Ovary (tissue), 9 donors: ENCODE data around the gene LRRC32. TPM values are rescaled to one million over a fixed set of nuclear protein-coding genes. Genes with fewer than 3 reads are reported as not detected.

Experiments used
- DNase-seq, 5 donors: peaks; one replicate each; pipeline ENCODE4 v3.0.0-alpha.2; 2019 to 2020
- H3K27ac ChIP-seq, 2 donors: fragments of 200-600 bp; one replicate each; pipeline versions ENCODE4 v1.5.1 to v1.8.0; 2019 to 2022
- H3K27me3 ChIP-seq: fragments of 200-600 bp; one replicate; pipeline ENCODE4 v1.8.0; 2022
- H3K36me3 ChIP-seq: fragments of 200-600 bp; sonication (generic); one replicate; pipeline ENCODE4 v1.5.1; 2019
- H3K4me1 ChIP-seq: one replicate; pipeline ENCODE4 v1.8.1; 2013; ENCODE audit warnings: mild to moderate bottlenecking, moderate library complexity; ENCODE audit not compliant: insufficient read depth
- H3K4me3 ChIP-seq: fragments of 200-600 bp; sonication (generic); one replicate; pipeline ENCODE4 v1.5.1; 2017
- H3K9me3 ChIP-seq, 2 donors: fragments of 200-600 bp in 1 of 2; sonication (generic) in 1 of 2; one replicate each; pipeline versions ENCODE4 v1.5.1 to v1.8.1; 2013 to 2019; ENCODE audit warnings: mild to moderate bottlenecking in 1 of 2, moderate library complexity in 1 of 2
- EP300 ChIP-seq: sonication (generic); formaldehyde crosslinking; IDR thresholded peaks from one replicate; pipeline ENCODE4 v1.6.1; 2017; ENCODE audit warnings: antibody characterized with exemption
- POLR2A ChIP-seq: fragments of 450-650 bp; IDR thresholded peaks from one replicate; pipeline ENCODE4 v1.6.1; 2017; ENCODE audit warnings: antibody characterized with exemption, mild to moderate bottlenecking, moderate library complexity
- WGBS, 3 donors: extraction: QIAGEN DNeasy Blood & Tissue Kit in 1 of 3; methylation state at CpG; one replicate each; pipeline versions ENCODE4 v1.1.5 to v1.1.7; 2013 to 2017; 5-methylcytosine and 5-hydroxymethylcytosine counted together
- intact Hi-C, 4 donors: fragments of 100-400 bp; cut with DNase I; formaldehyde crosslinking; loops; one replicate each; pipeline versions ENCODE4 v1.11.0 to v1.15.1; 2022 to 2023
- polyA plus RNA-seq, 2 donors: library from polyadenylated mRNA; stranded (reverse); fragments of 200-250 nt in 1 of 2; fragments of 350-450 nt in 1 of 2; fragmentation: Illumina TruSeq in 1 of 2; extraction: RNeasy Lipid Tissue Mini Kit (QIAGEN cat#74804) in 1 of 2; gene quantifications; one replicate each; pipeline ENCODE4 v1.2.3, GENCODE V29; 2013 to 2014
- total RNA-seq, 7 donors: library from RNA; depleted of rRNA in 2 of 7; stranded (reverse); fragments of >200 nt in 2 of 7; fragmentation: NEBNext Ultra II Directional in 3 of 7; extraction: Animal tissue kit (Norgen Biotek cat#: 25700) in 3 of 7; gene quantifications; one replicate each; pipeline versions ENCODE4 v1.1.0 to v1.2.4, GENCODE V29; 2016 to 2023
- TF ChIP-seq, protein P1 (sequence below), 3 donors: fragments of 450-650 bp in 2 of 3; fragments of 200-600 bp in 1 of 3; IDR thresholded peaks; one replicate each; pipeline versions ENCODE4 v1.5.1 to v1.8.0; 2016 to 2022; ENCODE audit warnings: antibody characterized with exemption in 3 of 3, mild to moderate bottlenecking in 1 of 3
- donor health status: DM: no; HTN: no; CAD: no; lungs with moderate emphysema.
- donor health status: DM: no; HTN: no; CAD: no.
- donor health status: Bipolar disorder and iron deficiency.
- donor health status: DM: yes; HTN: yes; CAD: no.
- donor health status: DM: no; HTN: no; CAD: no.
- donor health status: DM: yes; HTN: yes; CAD: no.

LRRC32 gene
- total and polyA plus RNA-seq, 9 donors: 3.2 to 47.1 (median 29.5) TPM

GRCh38 chr11:76663486-76663810 is 7.1 kb downstream of the LRRC32 start:
- intact Hi-C loops: no loop called here
- peak in 2 of 5 donors; percentile 5 to 17 for DNase-seq
- Histone ChIP-seq H3K4me3 (no peak overlapping the region), H3K4me1 (peaks cover 5% of the 10 kb centered on the region), H3K27me3 (no peaks in the 10 kb centered on the region), H3K9me3 (no peaks in the 10 kb centered on the region), H3K36me3 (no peaks in the 10 kb centered on the region), H3K27ac (no peak overlapping the region)
- no peak for TF ChIP-seq POLR2A
- WGBS, 3 donors: 71 to 80% (median 76%) methylated on average over 2 of the region's 2 CpGs

GRCh38 chr11:76662656-76663485 is 7.7 kb downstream of the LRRC32 start:
- peak in 2 of 5 donors; percentile 13 to 24 for DNase-seq
- Histone ChIP-seq H3K4me3 (no peak overlapping the region), H3K9me3 (no peaks in the 10 kb centered on the region), H3K36me3 (no peaks in the 10 kb centered on the region), H3K27ac (no peak overlapping the region), H3K27me3 (no peaks in the 10 kb centered on the region), H3K4me1 (peaks cover 5% of the 10 kb centered on the region)
- TF ChIP-seq EP300 (no peak), POLR2A (no peak)
- TF ChIP-seq, protein P1, sequence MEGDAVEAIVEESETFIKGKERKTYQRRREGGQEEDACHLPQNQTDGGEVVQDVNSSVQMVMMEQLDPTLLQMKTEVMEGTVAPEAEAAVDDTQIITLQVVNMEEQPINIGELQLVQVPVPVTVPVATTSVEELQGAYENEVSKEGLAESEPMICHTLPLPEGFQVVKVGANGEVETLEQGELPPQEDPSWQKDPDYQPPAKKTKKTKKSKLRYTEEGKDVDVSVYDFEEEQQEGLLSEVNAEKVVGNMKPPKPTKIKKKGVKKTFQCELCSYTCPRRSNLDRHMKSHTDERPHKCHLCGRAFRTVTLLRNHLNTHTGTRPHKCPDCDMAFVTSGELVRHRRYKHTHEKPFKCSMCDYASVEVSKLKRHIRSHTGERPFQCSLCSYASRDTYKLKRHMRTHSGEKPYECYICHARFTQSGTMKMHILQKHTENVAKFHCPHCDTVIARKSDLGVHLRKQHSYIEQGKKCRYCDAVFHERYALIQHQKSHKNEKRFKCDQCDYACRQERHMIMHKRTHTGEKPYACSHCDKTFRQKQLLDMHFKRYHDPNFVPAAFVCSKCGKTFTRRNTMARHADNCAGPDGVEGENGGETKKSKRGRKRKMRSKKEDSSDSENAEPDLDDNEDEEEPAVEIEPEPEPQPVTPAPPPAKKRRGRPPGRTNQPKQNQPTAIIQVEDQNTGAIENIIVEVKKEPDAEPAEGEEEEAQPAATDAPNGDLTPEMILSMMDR (IDR thresholded peaks at IDR 0.05): no peak
- intact Hi-C loops: no loop called here
- 78 to 82% (median 81%) methylated on average over 13 of the region's 13 CpGs for WGBS, 3 donors

DNA sequence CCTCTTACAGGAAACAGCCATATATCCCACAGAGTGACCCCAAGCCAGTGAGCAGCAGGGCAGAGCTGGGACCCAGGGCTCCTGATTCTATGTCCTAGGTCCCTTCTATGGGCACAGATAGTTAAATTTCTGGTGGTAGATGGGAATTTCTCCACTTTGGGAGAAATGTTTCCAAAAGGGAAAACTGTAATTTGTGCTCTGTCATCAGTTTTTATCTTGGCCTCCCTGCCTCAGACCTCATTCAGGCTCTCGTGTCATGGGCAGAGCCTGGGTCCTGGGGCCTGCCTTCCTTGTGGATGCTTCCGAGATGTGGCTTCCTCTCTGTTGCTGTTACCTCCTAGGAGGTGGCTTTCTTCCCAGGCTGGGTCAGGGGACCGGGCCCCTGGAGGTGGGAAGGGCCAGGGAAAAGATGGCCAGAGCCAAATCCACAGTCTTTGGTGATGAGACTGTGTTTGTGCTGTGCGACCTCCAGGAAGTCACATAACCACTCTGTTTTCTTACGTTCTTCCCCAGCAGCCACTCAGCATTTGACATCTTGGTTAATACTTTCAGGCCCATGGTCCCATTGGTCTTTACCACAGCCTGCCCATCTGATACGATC is 8.6 kb downstream of the LRRC32 start:
- Histone ChIP-seq H3K27ac (no peak overlapping the region), H3K27me3 (no peaks in the 10 kb centered on the region), H3K9me3 (no peaks in the 10 kb centered on the region), H3K4me1 (peaks cover 5% of the 10 kb centered on the region), H3K4me3 (no peak overlapping the region), H3K36me3 (no peaks in the 10 kb centered on the region)
- intact Hi-C loops: no loop called here
- DNase-seq: peak in 2 of 5 donors; percentile 8 to 24
- 64 to 80% (median 67%) methylated on average over 6 of the region's 6 CpGs for WGBS, 3 donors
- TF ChIP-seq POLR2A: no peak
- TF ChIP-seq, protein P1 (IDR thresholded peaks at IDR 0.05): no peak
- TF ChIP-seq EP300: no peak

- 91 to 94% (median 94%) methylated on average over 11 of the region's 11 CpGs for WGBS, 3 donors
- no peak for TF ChIP-seq EP300
- TF ChIP-seq, protein P1 (IDR thresholded peaks at IDR 0.05): no peak
- no peak for TF ChIP-seq POLR2A
- no peaks in the 10 kb centered on the region for H3K36me3 ChIP-seq
- no peaks in the 10 kb centered on the region for H3K9me3 ChIP-seq
- intact Hi-C loops: no loop called here
- no peak overlapping the region for H3K4me3 ChIP-seq
- H3K4me1 ChIP-seq: peaks cover 3% of the 10 kb centered on the region
- no peaks in the 10 kb centered on the region for H3K27me3 ChIP-seq
- DNase-seq: peak in 1 of 5 donors; percentile 18
- no peak overlapping the region for H3K27ac ChIP-seq
Observed at GRCh38 chr11:76661306-76661751, 9.2 kb downstream of the LRRC32 start.
